Keratinocyte (primary cell): ENCODE measurements around the gene THRB. TPM values are rescaled to one million over a fixed set of nuclear protein-coding genes. Genes with fewer than 3 reads are reported as not detected.

Source experiments
- DNase-seq: peaks from one replicate; pipeline ENCODE4 v3.0.0-alpha.2; 2011; ENCODE audit warnings: low read depth, missing footprints, low spot score
- FAIRE-seq: peaks from 2 replicates; lab custom pipeline; 2011; peaks lifted over from hg19 to GRCh38; lab: Jason Lieb, UNC
- H2AFZ ChIP-seq: 2 replicates; pipeline ENCODE4 v1.6.0; 2012; ENCODE audit warnings: low read length, control low read depth, inconsistent platforms; ENCODE audit not compliant: control insufficient read depth
- H3K27ac ChIP-seq: 2 replicates; pipeline ENCODE4 v1.5.1; 2011; ENCODE audit warnings: low read length; ENCODE audit not compliant: control insufficient read depth, insufficient read depth
- H3K27me3 ChIP-seq: 3 replicates; pipeline ENCODE4 v1.6.0; 2011; ENCODE audit warnings: low read length; ENCODE audit not compliant: control insufficient read depth, insufficient read depth; ENCODE audit errors: extremely low read depth
- H3K36me3 ChIP-seq, 2 experiments: 2 replicates in 1 of 2; 3 replicates in 1 of 2; pipeline ENCODE4 v1.5.1; 2011; ENCODE audit warnings: low read length in 2 of 2, mild to moderate bottlenecking in 1 of 2; ENCODE audit not compliant: control insufficient read depth in 2 of 2, insufficient read depth in 2 of 2; ENCODE audit errors: extremely low read depth in 1 of 2
- H3K4me1 ChIP-seq: 3 replicates; pipeline ENCODE4 v1.5.1; 2011; ENCODE audit warnings: low read length; ENCODE audit not compliant: control insufficient read depth, insufficient read depth; ENCODE audit errors: extremely low read depth
- H3K4me2 ChIP-seq: 3 replicates; pipeline ENCODE4 v1.6.0; 2011; ENCODE audit warnings: low read depth, low read length; ENCODE audit not compliant: control insufficient read depth, insufficient read depth; ENCODE audit errors: extremely low read depth
- H3K4me3 ChIP-seq, 3 experiments: fragments of 200-600 bp in 1 of 3; sonication (generic) in 1 of 3; 2 replicates in 2 of 3; 3 replicates in 1 of 3; pipeline ENCODE4 v1.5.1; 2011 to 2016; ENCODE audit warnings: low read length in 3 of 3, mild to moderate bottlenecking in 3 of 3, control low read depth in 2 of 3, inconsistent platforms in 1 of 3, low read depth in 1 of 3, mixed read lengths in 1 of 3, mixed run types in 1 of 3, moderate library complexity in 1 of 3; ENCODE audit not compliant: control insufficient read depth in 2 of 3, insufficient read depth in 2 of 3; ENCODE audit errors: extremely low read depth in 1 of 3
- H3K79me2 ChIP-seq: 2 replicates; pipeline ENCODE4 v1.6.0; 2012; ENCODE audit warnings: low read length; ENCODE audit not compliant: control insufficient read depth, insufficient read depth
- H3K9ac ChIP-seq: 3 replicates; pipeline ENCODE4 v1.6.0; 2011; ENCODE audit warnings: low read length; ENCODE audit not compliant: control insufficient read depth, insufficient read depth; ENCODE audit errors: extremely low read depth
- H3K9me1 ChIP-seq: 3 replicates; pipeline ENCODE4 v1.6.0; 2011; ENCODE audit warnings: low read length; ENCODE audit not compliant: control insufficient read depth, insufficient read depth; ENCODE audit errors: extremely low read depth
- H3K9me3 ChIP-seq: 2 replicates; pipeline ENCODE4 v1.5.1; 2012; ENCODE audit warnings: low read depth, low read length; ENCODE audit not compliant: control insufficient read depth
- H4K20me1 ChIP-seq: 3 replicates; pipeline ENCODE4 v1.6.0; 2011; ENCODE audit warnings: low read length; ENCODE audit not compliant: control insufficient read depth, insufficient read depth; ENCODE audit errors: extremely low read depth
- CTCF ChIP-seq, 3 experiments: IDR thresholded peaks in 1 of 3; conservative IDR thresholded peaks in 1 of 3; optimal IDR thresholded peaks in 1 of 3; 2 replicates in 2 of 3; 3 replicates in 1 of 3; pipeline versions ENCODE3 to v1.5.1; 2011; ENCODE audit warnings: low read length in 3 of 3, mild to moderate bottlenecking in 3 of 3, moderate library complexity in 2 of 3, control low read depth in 1 of 3, inconsistent platforms in 1 of 3; ENCODE audit not compliant: insufficient read depth in 2 of 3; ENCODE audit errors: extremely low read depth in 1 of 3
- EZH2 ChIP-seq: IDR thresholded peaks from one replicate; pipeline ENCODE4 v1.6.1; 2012; ENCODE audit warnings: inconsistent platforms, mild to moderate bottlenecking, low read length, moderate library complexity
- dilution Hi-C: fragments of 300-500 bp; cut with MboI; formaldehyde crosslinking; loops from one replicate; pipeline ENCODE4 v1.7.0; 2020; ENCODE audit warnings: low sequenced_read_pairs; ENCODE audit not compliant: extremely low pct_ligation_motif_present
- polyA plus RNA-seq, 5 experiments: library from polyadenylated mRNA; depleted of rRNA in 3 of 5; stranded (reverse) in 3 of 5; stranded (forward) in 1 of 5; unstranded in 1 of 5; fragments of >200 nt; gene quantifications; 1 replicate in 1 of 5; 2 replicates in 3 of 5; 3 replicates in 1 of 5; pipeline versions ENCODE4 v1.2.1 to v1.2.3, GENCODE V29; 2011 to 2012; ENCODE audit warnings: missing spikeins in 2 of 5, low read depth in 1 of 5, low replicate concordance in 1 of 5

The THRB gene
- polyA plus RNA-seq, 1 donor (not counting 4 experiments of a cell fraction or from before 2014, with no cell fraction given) = 2.6 TPM

- Histone ChIP-seq H3K27ac (peak overlapping the region; percentile 39), H2AFZ (no peak overlapping the region), H3K9me1 (no peaks in the 10 kb centered on the region), H4K20me1 (no peaks in the 10 kb centered on the region), H3K4me2 (no peak overlapping the region), H3K79me2 (no peaks in the 10 kb centered on the region), H3K9ac (no peak overlapping the region), H3K4me3 (no peak overlapping the region), H3K9me3 (peaks cover 11% of the 10 kb centered on the region), H3K4me1 (peaks cover 8% of the 10 kb centered on the region), H3K27me3 (no peaks in the 10 kb centered on the region), H3K36me3 (no peaks in the 10 kb centered on the region)
- no peak for TF ChIP-seq EZH2
- TF ChIP-seq CTCF (optimal IDR thresholded peaks at IDR 0.05 in 1 of 3, IDR thresholded peaks at IDR 0.05 in 1 of 3, conservative IDR thresholded peaks at IDR 0.05 in 1 of 3; ENCODE audit: extremely low read depth in 1 of 3, insufficient read depth in 2 of 3, low read length in 3 of 3) = no peak
- dilution Hi-C loops = no loop called here
- DNase-seq (peak; percentile 67), FAIRE-seq (peak; percentile 5)
These were observed 175.9 kb downstream of the THRB start for GRCh38 chr3:24318677-24319287.

DNA sequence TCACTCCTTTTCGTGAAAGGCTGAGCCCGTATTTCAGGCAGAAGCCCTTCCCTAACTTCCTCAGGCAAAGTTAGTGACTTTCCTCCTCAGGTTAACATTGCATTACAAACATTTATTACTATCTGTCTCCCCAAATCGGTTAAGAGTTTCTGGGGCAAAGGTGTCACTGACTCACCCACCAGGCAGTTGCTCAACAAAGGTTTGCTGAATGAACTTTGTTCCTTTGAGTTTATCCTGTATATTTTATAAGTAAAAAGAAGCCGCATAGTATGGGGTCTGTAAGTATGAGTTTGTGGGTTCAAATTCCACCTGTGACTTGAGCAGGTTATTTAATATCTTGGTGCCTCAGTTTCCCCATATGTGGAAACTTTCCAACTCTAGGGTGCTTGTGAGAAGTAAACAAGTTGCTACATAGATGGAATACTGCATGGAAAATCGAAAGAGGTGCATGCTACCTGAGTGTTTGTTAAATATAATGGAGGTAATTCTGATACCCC, 177.7 kb downstream of the THRB start:
- no peak for TF ChIP-seq CTCF (optimal IDR thresholded peaks at IDR 0.05 in 1 of 3, IDR thresholded peaks at IDR 0.05 in 1 of 3, conservative IDR thresholded peaks at IDR 0.05 in 1 of 3; ENCODE audit: extremely low read depth in 1 of 3, insufficient read depth in 2 of 3, low read length in 3 of 3)
- TF ChIP-seq EZH2 = no peak
- Histone ChIP-seq H3K4me1 (peaks cover 6% of the 10 kb centered on the region), H3K27ac (no peak overlapping the region), H3K79me2 (no peaks in the 10 kb centered on the region), H3K9me1 (no peaks in the 10 kb centered on the region), H3K4me3 (no peak overlapping the region), H3K36me3 (no peaks in the 10 kb centered on the region), H3K9ac (no peak overlapping the region), H4K20me1 (no peaks in the 10 kb centered on the region), H3K9me3 (peaks cover 11% of the 10 kb centered on the region), H2AFZ (no peak overlapping the region), H3K27me3 (no peaks in the 10 kb centered on the region), H3K4me2 (no peak overlapping the region)
- dilution Hi-C loops = no loop called here
- FAIRE-seq (no peak), DNase-seq (no peak)
